Astrocyte (in vitro differentiated cells and primary cell): ENCODE results near the gene PRKAR2A.

Experiments used
- CTCF ChIP-seq: IDR thresholded peaks from 2 replicates; pipeline ENCODE4 v1.5.1; 2011; ENCODE audit warnings: low read depth, mild to moderate bottlenecking, inconsistent platforms, low read length, moderate library complexity; ENCODE audit not compliant: insufficient read depth
- EZH2 ChIP-seq: IDR thresholded peaks from 2 replicates; pipeline ENCODE4 v1.6.1; 2012; ENCODE audit warnings: mild to moderate bottlenecking, low read length, inconsistent platforms; ENCODE audit not compliant: insufficient read depth

- no peak for TF ChIP-seq CTCF
- TF ChIP-seq EZH2, result no peak
Measured at GRCh38 chr3:48709051-48709461, 138.6 kb downstream of the PRKAR2A start.
